Neural crest cell (in vitro differentiated cells): ENCODE results near the gene ACER3. TPM values are rescaled to one million over a fixed set of nuclear protein-coding genes. Genes with fewer than 3 reads are reported as not detected.

Experiments used
- DNase-seq: peaks from one replicate; pipeline ENCODE4 v3.0.0; 2021; ENCODE audit warnings: low read depth, mixed read lengths, low spot score
- H3K27ac Mint-ChIP-seq: one replicate; pipeline ENCODE4 v1.8.0; 2021; ENCODE audit warnings: mild to moderate bottlenecking, mixed read lengths; ENCODE audit not compliant: unreplicated experiment
- H3K27me3 Mint-ChIP-seq: 2 replicates; pipeline ENCODE4 v1.8.0; 2021; ENCODE audit warnings: low read depth, mild to moderate bottlenecking, mixed read lengths
- H3K36me3 Mint-ChIP-seq: 2 replicates; pipeline ENCODE4 v1.8.0; 2021; ENCODE audit warnings: low read depth, mild to moderate bottlenecking, mixed read lengths
- H3K4me1 Mint-ChIP-seq: 2 replicates; pipeline ENCODE4 v1.8.0; 2021; ENCODE audit warnings: mixed read lengths
- H3K4me3 Mint-ChIP-seq: one replicate; pipeline ENCODE4 v1.8.0; 2021; ENCODE audit warnings: mild to moderate bottlenecking, mixed read lengths
- H3K9me3 Mint-ChIP-seq: 2 replicates; pipeline ENCODE4 v1.8.0; 2021; ENCODE audit warnings: mixed read lengths
- CTCF ChIP-seq: fragments of 200-600 bp; sonication (generic); conservative IDR thresholded peaks from 2 replicates; pipeline ENCODE4 v1.5.0; 2021; ENCODE audit warnings: antibody characterized with exemption, mild to moderate bottlenecking
- total RNA-seq: library from RNA; stranded (reverse); gene quantifications from 2 replicates; pipeline ENCODE4 v1.2.1, GENCODE V29; 2021

Gene ACER3
- total RNA-seq, 1 donor from 2014 or later = 19.0 TPM

GRCh38 chr11:77072851-77073327, 212.2 kb downstream of the ACER3 start:
- H3K36me3 Mint-ChIP-seq = peaks cover 1% of the 10 kb centered on the region
- H3K27me3 Mint-ChIP-seq = no peaks in the 10 kb centered on the region
- TF ChIP-seq CTCF = no peak
- H3K4me3 Mint-ChIP-seq = peak overlapping the region; percentile 41
- H3K9me3 Mint-ChIP-seq = peaks cover under 1% of the 10 kb centered on the region
- H3K4me1 Mint-ChIP-seq = peaks cover 40% of the 10 kb centered on the region
- DNase-seq = no peak
- H3K27ac Mint-ChIP-seq = peak overlapping the region; percentile 65

DNA sequence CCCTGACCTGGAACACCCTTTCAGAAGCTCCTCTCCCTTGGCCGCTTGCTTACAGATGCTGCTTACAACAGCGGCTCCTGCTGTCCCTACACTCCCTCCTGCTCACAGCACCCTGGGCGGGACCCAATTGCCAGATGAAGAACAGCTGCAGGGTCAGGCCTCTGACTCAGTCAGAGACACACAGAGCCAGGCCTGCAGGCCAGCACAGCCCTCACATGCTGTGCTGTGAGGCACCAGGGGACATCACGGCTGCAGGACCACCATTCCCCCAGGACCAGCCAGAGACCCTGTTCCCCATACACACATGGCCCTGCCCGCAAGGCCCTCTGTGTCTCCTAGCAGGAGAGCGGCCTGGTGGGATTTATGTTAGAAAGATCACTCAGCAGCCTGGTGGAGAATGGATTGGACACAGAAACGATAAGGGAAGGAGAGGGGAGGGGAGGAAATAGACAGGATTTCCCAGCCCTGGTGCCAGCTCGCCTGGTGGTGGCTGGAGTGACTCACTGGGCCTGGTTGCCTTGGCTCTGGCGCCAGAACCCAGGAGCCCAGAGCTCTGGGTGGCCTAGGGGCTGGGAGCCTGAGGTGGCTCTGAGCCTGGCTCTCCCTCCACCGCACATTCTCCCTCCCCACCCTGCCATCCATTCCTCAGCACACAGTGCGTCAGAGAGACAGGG, 212.7 kb downstream of the ACER3 start:
- no peak for DNase-seq
- Mint-ChIP-seq H3K4me3 (peak overlapping the region; percentile 41), H3K4me1 (peaks cover 35% of the 10 kb centered on the region), H3K27ac (peak overlapping the region; percentile 65), H3K9me3 (peaks cover 6% of the 10 kb centered on the region), H3K36me3 (peaks cover 4% of the 10 kb centered on the region), H3K27me3 (no peaks in the 10 kb centered on the region)
- no peak for TF ChIP-seq CTCF

GRCh38 chr11:77074205-77074604, 213.5 kb downstream of the ACER3 start:
- Mint-ChIP-seq H3K27ac (no peak overlapping the region), H3K9me3 (peaks cover 6% of the 10 kb centered on the region), H3K4me3 (no peak overlapping the region), H3K4me1 (peaks cover 30% of the 10 kb centered on the region), H3K27me3 (no peaks in the 10 kb centered on the region), H3K36me3 (peaks cover 4% of the 10 kb centered on the region)
- no peak for DNase-seq
- TF ChIP-seq CTCF = no peak

DNA sequence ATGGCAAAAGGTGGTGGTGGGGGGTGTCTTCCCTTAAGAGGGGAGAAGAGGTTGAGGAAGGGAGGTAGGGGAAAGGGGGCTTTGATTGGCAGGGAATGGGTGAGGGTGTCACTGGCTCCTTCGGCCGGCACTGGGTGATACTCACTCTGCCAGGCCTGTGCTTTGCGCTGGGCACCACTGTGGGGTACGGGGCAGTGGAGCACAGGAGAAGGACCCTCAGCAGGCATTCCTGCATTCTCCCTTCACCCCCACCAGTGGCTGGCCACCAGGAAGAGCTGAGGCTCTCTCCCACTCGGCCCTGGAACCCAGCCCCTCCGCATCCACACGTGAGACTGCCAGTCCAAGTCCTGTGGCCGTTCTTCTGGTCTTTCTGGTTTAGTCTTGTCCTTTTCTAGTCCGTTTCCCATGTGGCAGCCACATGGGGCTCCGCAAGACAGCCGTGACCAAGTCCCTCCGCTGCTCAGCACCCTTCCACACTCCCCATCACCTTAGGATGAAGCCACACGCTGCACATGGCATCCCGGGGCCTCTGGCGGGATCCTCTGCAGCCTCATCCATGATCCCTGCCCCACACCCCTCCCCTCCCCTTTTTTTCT, 214.0 kb downstream of the ACER3 start:
- H3K36me3 Mint-ChIP-seq = peaks cover 4% of the 10 kb centered on the region
- H3K9me3 Mint-ChIP-seq = peaks cover 6% of the 10 kb centered on the region
- no peak for TF ChIP-seq CTCF
- H3K27me3 Mint-ChIP-seq = no peaks in the 10 kb centered on the region
- no peak overlapping the region for H3K4me3 Mint-ChIP-seq
- H3K4me1 Mint-ChIP-seq = peaks cover 30% of the 10 kb centered on the region
- H3K27ac Mint-ChIP-seq = no peak overlapping the region
- no peak for DNase-seq

DNA sequence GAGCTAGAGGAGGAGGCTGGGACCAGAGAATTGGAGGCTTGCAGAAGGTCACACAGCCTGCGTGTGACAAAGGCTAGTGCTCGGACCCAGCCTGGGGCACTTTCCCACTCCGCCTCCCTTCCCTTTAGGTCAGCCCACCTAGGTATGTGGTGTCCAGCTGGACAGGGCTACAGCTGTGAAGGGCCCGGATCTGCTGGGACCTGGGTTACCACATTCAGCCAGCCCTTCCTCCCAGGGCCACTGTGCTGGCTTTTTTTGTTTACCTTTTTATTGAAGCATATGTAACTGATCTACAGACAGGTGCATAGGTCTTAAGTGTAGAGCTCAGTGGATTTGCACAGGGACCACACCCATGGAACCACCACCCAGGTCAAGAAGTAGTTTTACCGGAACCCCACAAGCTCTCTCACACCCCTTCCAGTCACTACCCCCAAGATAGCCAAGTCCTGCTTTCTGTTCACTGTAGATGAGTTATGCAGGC, 214.7 kb downstream of the ACER3 start:
- Mint-ChIP-seq H3K27me3 (no peaks in the 10 kb centered on the region), H3K4me1 (peaks cover 30% of the 10 kb centered on the region), H3K27ac (no peak overlapping the region), H3K36me3 (peaks cover 4% of the 10 kb centered on the region), H3K9me3 (peaks cover 6% of the 10 kb centered on the region), H3K4me3 (no peak overlapping the region)
- no peak for DNase-seq
- no peak for TF ChIP-seq CTCF

Other genes with a start within 250 kb of the ACER3 start
- 0.61 and 0.77 TPM in 2 replicates for gene LRRC32, start 190.2 kb upstream of the ACER3 start, total RNA-seq
- 27.5 and 28.3 TPM in 2 replicates for gene TSKU, start 77.6 kb upstream of the ACER3 start, total RNA-seq
- gene B3GNT6, start 173.5 kb downstream of the ACER3 start, total RNA-seq = not detected in 2 replicates
- 25.8 and 26.2 TPM in 2 replicates for gene CAPN5, start 206.1 kb downstream of the ACER3 start, total RNA-seq
- 1.4 TPM in 1 of 2 replicates, not detected in the other for gene OMP, start 241.9 kb downstream of the ACER3 start, total RNA-seq